ENCODE measurements around the gene VWA5B1.

DNA sequence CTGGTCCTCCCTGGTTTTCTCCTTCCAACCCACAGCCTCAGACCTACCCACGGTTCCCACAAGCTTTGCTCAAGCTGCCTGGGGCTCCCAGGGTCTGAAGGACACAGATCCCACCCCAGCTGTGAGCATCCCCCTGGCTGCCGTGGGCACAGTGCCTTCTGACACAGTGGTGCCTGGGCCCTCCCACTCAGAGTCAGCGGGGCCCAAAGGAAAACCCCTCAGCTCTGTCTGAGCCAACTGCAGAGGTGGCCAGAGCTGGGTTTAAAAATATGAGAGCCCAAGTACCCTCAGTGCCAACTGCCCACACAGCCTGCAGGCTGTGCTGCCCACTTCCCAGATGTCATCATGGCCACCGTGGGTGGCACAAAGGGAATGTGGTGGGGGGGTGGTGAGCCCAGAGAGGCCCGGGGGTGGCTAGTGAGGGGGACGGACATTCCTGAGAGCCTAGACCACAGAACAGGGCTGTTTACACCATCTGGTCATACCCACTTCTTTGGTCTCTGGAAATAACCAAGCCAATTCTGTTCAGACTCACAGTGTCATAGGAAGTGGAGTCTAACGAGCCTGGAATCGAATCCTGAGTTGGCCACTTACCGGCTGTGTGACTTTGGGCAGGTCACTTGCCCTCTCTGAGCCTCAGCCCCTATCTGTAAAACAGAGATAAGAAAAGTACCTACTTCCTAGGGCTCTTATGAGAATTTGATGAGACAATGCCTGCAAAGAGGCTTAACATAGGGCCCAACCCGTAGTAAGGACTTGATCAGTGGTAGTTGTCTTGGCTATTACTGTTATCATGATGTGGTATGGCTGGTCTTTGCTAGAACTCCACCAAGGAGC is 109.9 kb downstream of the VWA5B1 start:
- no peak for TF ChIP-seq EZH2 (IDR thresholded peaks at IDR 0.05; ENCODE audit: low read length)
- TF ChIP-seq CTCF (optimal IDR thresholded peaks at IDR 0.05 in 1 of 3, IDR thresholded peaks at IDR 0.05 in 1 of 3, conservative IDR thresholded peaks at IDR 0.05 in 1 of 3; ENCODE audit: extremely low read depth in 1 of 3, insufficient read depth in 2 of 3, low read length in 3 of 3): no peak

Data from keratinocyte (primary cell).